IMR-90 (cell line): ENCODE results near the gene BLOC1S5. TPM values are rescaled to one million over a fixed set of nuclear protein-coding genes. Genes with fewer than 3 reads are reported as not detected.
A peak's percentile ranks its signal among the peaks of the same experiment; 100 is the strongest.

Experiments used
- ATAC-seq: fragments of 200-7000 bp; cut with Tn5 transposase; 2 replicates; pipeline ENCODE4 v1.9.1; 2020; ENCODE audit warnings: low read depth, mild to moderate bottlenecking, moderate library complexity
- BruUV-seq: library from RNA; stranded (reverse); fragments of 400-500 nt; replicated peaks from 2 replicates; lab custom pipeline; 2021; lab: Mats Ljungman, UMichigan
- CTCF ChIA-PET: fragments of 300-600 bp; formaldehyde crosslinking; extraction: SDS; loops from one replicate; lab custom pipeline; 2021; ENCODE audit warnings: antibody characterized with exemption; lab: Yijun Ruan, JAX
- POLR2A ChIA-PET: fragments of 300-600 bp; sonication (Branson Sonifier 250); formaldehyde crosslinking; loops from one replicate; lab custom pipeline; 2022; ENCODE audit warnings: antibody characterized with exemption; ENCODE audit not compliant: unreplicated experiment; lab: Charles Lee
- DNase-seq: peaks from one replicate; pipeline ENCODE4 v3.0.0; 2013
- H2AFZ ChIP-seq: replicated peaks from 2 replicates; pipeline ENCODE3; 2013; ENCODE audit warnings: low read length, mild to moderate bottlenecking; ENCODE audit not compliant: poor library complexity
- H2AK5ac ChIP-seq: 2 replicates; pipeline ENCODE4 v1.6.1; 2013; ENCODE audit warnings: low read depth, low read length, inconsistent platforms
- H2AK9ac ChIP-seq: replicated peaks from 2 replicates; pipeline ENCODE3; 2013; ENCODE audit warnings: mild to moderate bottlenecking, low read depth, low read length, moderate library complexity; ENCODE audit not compliant: poor library complexity
- H2BK120ac ChIP-seq: 2 replicates; pipeline ENCODE4 v1.6.1; 2013; ENCODE audit warnings: low read depth, low read length, inconsistent platforms
- H2BK15ac ChIP-seq: 3 replicates; pipeline ENCODE4 v1.6.1; 2013; ENCODE audit warnings: low read depth, low read length, inconsistent platforms
- H2BK20ac ChIP-seq: 2 replicates; pipeline ENCODE4 v1.6.1; 2013; ENCODE audit warnings: low read depth, mild to moderate bottlenecking, inconsistent platforms, low read length, moderate library complexity
- H2BK5ac ChIP-seq: 2 replicates; pipeline ENCODE4 v1.6.1; 2013; ENCODE audit warnings: mild to moderate bottlenecking, low read depth, low read length, inconsistent platforms; ENCODE audit not compliant: poor library complexity, severe bottlenecking
- H3K14ac ChIP-seq: replicated peaks from 2 replicates; pipeline ENCODE4 v1.6.1; 2013; ENCODE audit warnings: low read depth, low read length, inconsistent platforms
- H3K18ac ChIP-seq: 2 replicates; pipeline ENCODE4 v1.6.1; 2013; ENCODE audit warnings: low read depth, low read length, control low read depth
- H3K23ac ChIP-seq: 2 replicates; pipeline ENCODE4 v1.6.1; 2013; ENCODE audit warnings: low read depth, low read length, inconsistent platforms
- H3K27ac ChIP-seq: 2 replicates; pipeline ENCODE4 v1.5.1; 2013; ENCODE audit warnings: mild to moderate bottlenecking, control low read depth, low read length; ENCODE audit not compliant: insufficient read depth
- H3K27me3 ChIP-seq: 2 replicates; pipeline ENCODE4 v1.6.1; 2013; ENCODE audit warnings: low read length; ENCODE audit not compliant: control insufficient read depth, insufficient read depth
- H3K36me3 ChIP-seq: 2 replicates; pipeline ENCODE4 v1.6.1; 2013; ENCODE audit warnings: low read length, mixed read lengths; ENCODE audit not compliant: control insufficient read depth, insufficient read depth
- H3K4ac ChIP-seq: 2 replicates; pipeline ENCODE4 v1.6.1; 2013; ENCODE audit warnings: low read depth, low read length, inconsistent platforms
- H3K4me1 ChIP-seq: 2 replicates; pipeline ENCODE4 v1.6.1; 2013; ENCODE audit warnings: low read length, mixed read lengths; ENCODE audit not compliant: control insufficient read depth, insufficient read depth
- H3K4me2 ChIP-seq: 2 replicates; pipeline ENCODE4 v1.6.1; 2013; ENCODE audit warnings: low read depth, mild to moderate bottlenecking, control low read depth, low read length, moderate library complexity
- H3K4me3 ChIP-seq: 2 replicates; pipeline ENCODE4 v1.5.1; 2013; ENCODE audit warnings: low read depth, mild to moderate bottlenecking, control low read depth, low read length, moderate library complexity; ENCODE audit not compliant: insufficient read depth
- H3K56ac ChIP-seq: 2 replicates; pipeline ENCODE4 v1.6.1; 2013; ENCODE audit warnings: low read length, inconsistent platforms; ENCODE audit not compliant: insufficient read depth; ENCODE audit errors: extremely low read depth
- H3K79me1 ChIP-seq, 2 experiments: 2 replicates each; pipeline ENCODE4 v1.6.1; 2013; ENCODE audit warnings: low read length in 2 of 2, inconsistent platforms in 1 of 2, low read depth in 1 of 2
- H3K9ac ChIP-seq: 2 replicates; pipeline ENCODE4 v1.6.1; 2013; ENCODE audit warnings: low read depth, low read length, control low read depth
- H3K9me1 ChIP-seq: 2 replicates; pipeline ENCODE4 v1.6.1; 2013; ENCODE audit warnings: low read length, inconsistent platforms; ENCODE audit not compliant: insufficient read depth
- H3K9me3 ChIP-seq: 2 replicates; pipeline ENCODE4 v1.6.1; 2013; ENCODE audit warnings: low read length; ENCODE audit not compliant: control insufficient read depth, insufficient read depth
- H4K20me1 ChIP-seq: 2 replicates; pipeline ENCODE4 v1.6.1; 2013; ENCODE audit warnings: low read length, inconsistent platforms; ENCODE audit not compliant: insufficient read depth
- H4K5ac ChIP-seq: 2 replicates; pipeline ENCODE4 v1.6.1; 2013; ENCODE audit warnings: mild to moderate bottlenecking, low read depth, low read length, control low read depth
- H4K8ac ChIP-seq, 2 experiments: 2 replicates each; pipeline ENCODE4 v1.6.1; 2013; ENCODE audit warnings: low read depth in 2 of 2, low read length in 2 of 2, control low read depth in 1 of 2, inconsistent platforms in 1 of 2
- H4K91ac ChIP-seq: 2 replicates; pipeline ENCODE4 v1.6.1; 2013; ENCODE audit warnings: low read depth, low read length, inconsistent platforms; ENCODE audit not compliant: insufficient read depth
- BHLHE40 ChIP-seq: fragments of 150-350 bp; IDR thresholded peaks from 2 replicates; pipeline ENCODE4 v1.6.1; 2016; ENCODE audit warnings: mild to moderate bottlenecking, low read depth, low read length
- CTCF ChIP-seq: conservative IDR thresholded peaks from 2 replicates; pipeline ENCODE4 v1.5.1; 2012; ENCODE audit warnings: mild to moderate bottlenecking, low read depth, low read length, improper control_type of control experiment
- FOS ChIP-seq: fragments of 150-350 bp; IDR thresholded peaks from 2 replicates; pipeline ENCODE4 v1.6.1; 2016; ENCODE audit warnings: low read depth, low read length
- MAFK ChIP-seq: IDR thresholded peaks from 2 replicates; pipeline ENCODE4 v1.6.1; 2012; ENCODE audit warnings: low read depth, low read length, improper control_type of control experiment
- MAZ ChIP-seq: IDR thresholded peaks from 2 replicates; pipeline ENCODE4 v1.6.1; 2012; ENCODE audit warnings: low read depth, mild to moderate bottlenecking, low read length, improper control_type of control experiment, moderate library complexity, borderline replicate concordance
- POLR2A ChIP-seq: IDR thresholded peaks from 2 replicates; pipeline ENCODE4 v1.6.1; 2012; ENCODE audit warnings: mild to moderate bottlenecking, low read depth, low read length
- RAD21 ChIP-seq: IDR thresholded peaks from 2 replicates; pipeline ENCODE4 v1.6.1; 2012; ENCODE audit warnings: low read length, improper control_type of control experiment
- RFX5 ChIP-seq: IDR thresholded peaks from 2 replicates; pipeline ENCODE4 v1.8.0; 2012; ENCODE audit warnings: low read depth, mild to moderate bottlenecking, low read length, moderate library complexity
- SMC3 ChIP-seq: fragments of 150-350 bp; IDR thresholded peaks from 2 replicates; pipeline ENCODE4 v1.6.1; 2016; ENCODE audit warnings: low read depth, mild to moderate bottlenecking, antibody characterized with exemption, low read length, moderate library complexity
- dilution Hi-C: fragments of 300-500 bp; cut with HindIII; formaldehyde crosslinking; loops from one replicate; pipeline ENCODE4 v1.14.3; 2018; ENCODE audit warnings: low sequenced_read_pairs; ENCODE audit not compliant: unreplicated experiment
- in situ Hi-C: fragments of 300-500 bp; cut with MboI; formaldehyde crosslinking; loops from 3 replicates; pipeline ENCODE4 v1.14.3; 2019; ENCODE audit warnings: low sequenced_read_pairs, inconsistent platforms, mixed read lengths
- intact Hi-C: fragments of 100-400 bp; cut with micrococcal nuclease; formaldehyde crosslinking; loops from 2 replicates; pipeline ENCODE4 v1.10.0; 2022
- polyA plus RNA-seq, 3 experiments: library from polyadenylated mRNA; depleted of rRNA; stranded (reverse); fragments of >200 nt; gene quantifications; 2 replicates each; pipeline ENCODE4 v1.2.3, GENCODE V29; 2012; ENCODE audit warnings: low replicate concordance in 1 of 3
- total RNA-seq: library from RNA; depleted of rRNA; stranded (reverse); fragments of >200 nt; gene quantifications from 2 replicates; pipeline ENCODE4 v1.2.3, GENCODE V29; 2012

BLOC1S5 gene
- total and polyA plus RNA-seq, 2 of the 4 experiments (the other 2 are of a cell fraction) = 4.8 to 17.2 TPM

GRCh38 chr6:8059129-8059528, 5.1 kb downstream of the BLOC1S5 start:
- in situ Hi-C loops (loop anchor here (5.0 to 25.0 kb wide), 3 partner anchors 152 to 772 kb away; no protein-coding TSS in a partner anchor), dilution Hi-C loops (no loop called here), intact Hi-C loops (loop anchor here (1.0 to 5.0 kb wide), 4 partner anchors 52 to 442 kb away; partner anchors contain the start of gene TXNDC5)
- H3K79me1 ChIP-seq = peaks cover 0 to 14% of the 10 kb centered on the region in 2 experiments; a peak in 3 of 4 replicates
- H3K23ac ChIP-seq = no peak overlapping the region
- peaks cover 4% of the 10 kb centered on the region; the same call in 1 of the 2 replicates for H3K36me3 ChIP-seq
- no TSS peak for BruUV-seq
- H3K4me3 ChIP-seq = no peak overlapping the region
- H2AK5ac ChIP-seq = no peak overlapping the region
- H3K56ac ChIP-seq = no peak overlapping the region
- H2BK120ac ChIP-seq = no peak overlapping the region
- no peak overlapping the region for H3K9ac ChIP-seq
- ChIA-PET CTCF (interaction anchor here (0.5 to 2.5 kb wide), 8 partner anchors 20 to 426 kb away, joined by 3 to 17 read pairs (median 4); no protein-coding TSS in a partner anchor), POLR2A (no interaction called here)
- H4K5ac ChIP-seq = no peak overlapping the region
- no peaks in the 10 kb centered on the region for H4K20me1 ChIP-seq
- H3K27ac ChIP-seq = no peak overlapping the region
- no peak overlapping the region for H4K91ac ChIP-seq
- no peak overlapping the region for H4K8ac ChIP-seq
- ATAC-seq (no peak), DNase-seq (peak; percentile 63)
- no peak overlapping the region for H3K4ac ChIP-seq
- H2AFZ ChIP-seq = no peak overlapping the region
- no peak overlapping the region for H2BK15ac ChIP-seq
- H2AK9ac ChIP-seq = no peak overlapping the region
- no peak overlapping the region for H3K18ac ChIP-seq
- no peak overlapping the region for H2BK5ac ChIP-seq
- H3K14ac ChIP-seq = no peak overlapping the region
- no peak overlapping the region for H3K4me2 ChIP-seq
- H3K27me3 ChIP-seq = no peaks in the 10 kb centered on the region
- H2BK20ac ChIP-seq = no peak overlapping the region
- H3K9me1 ChIP-seq = no peaks in the 10 kb centered on the region
- no peaks in the 10 kb centered on the region for H3K9me3 ChIP-seq
- H3K4me1 ChIP-seq = peaks cover 2% of the 10 kb centered on the region; the same call in 1 of the 2 replicates
- TF ChIP-seq MAFK = no peak
- peak; percentile 57 for TF ChIP-seq CTCF
- TF ChIP-seq RFX5 = no peak
- no peak for TF ChIP-seq BHLHE40
- TF ChIP-seq MAZ = no peak
- peak; percentile 61 for TF ChIP-seq RAD21
- no peak for TF ChIP-seq FOS
- no peak for TF ChIP-seq POLR2A
- peak; percentile 49; the same call in 1 of the 2 replicates for TF ChIP-seq SMC3
